ENCODE data around the gene ABCA5.
"Not testable (repeated sequence)": the region's sequence is repeated elsewhere in the genome, so short reads cannot be mapped to it uniquely, and the experiment has no call there.

The ABCA5 gene

GRCh38 chr17:69223809-69224208, 103.1 kb downstream of the ABCA5 start:
- no peak for DNase-seq

GRCh38 chr17:69222707-69223258, 104.2 kb downstream of the ABCA5 start:
- DNase-seq = no peak
- intact Hi-C loops (cut with DNase I) = no loop called here

More at GRCh38 chr17:69223809-69224208, 103.1 kb downstream of the ABCA5 start:
- intact Hi-C loops (cut with DNase I) = no loop called here

- DNase-seq = no peak
- intact Hi-C loops (cut with DNase I) = no loop called here
Observed at GRCh38 chr17:69220098-69220497, 106.8 kb downstream of the ABCA5 start.

- DNase-seq = no peak
- intact Hi-C loops (cut with DNase I) = no loop called here
Observed at GRCh38 chr17:69218986-69219385, 107.9 kb downstream of the ABCA5 start.

- intact Hi-C loops (cut with DNase I) = no loop called here
- peak in 1 of 10 donors; percentile 8 for DNase-seq
Observed at GRCh38 chr17:69213059-69213813, 113.7 kb downstream of the ABCA5 start.

GRCh38 chr17:69208640-69209039, 118.3 kb downstream of the ABCA5 start:
- DNase-seq = no peak

GRCh38 chr17:69207151-69207550, 119.8 kb downstream of the ABCA5 start:
- intact Hi-C loops (cut with DNase I) = no loop called here

More at GRCh38 chr17:69208640-69209039, 118.3 kb downstream of the ABCA5 start:
- intact Hi-C loops (cut with DNase I) = no loop called here

GRCh38 chr17:69198238-69198637, 128.7 kb downstream of the ABCA5 start:
- no peak for DNase-seq
- intact Hi-C loops (cut with DNase I) = no loop called here

More at GRCh38 chr17:69207151-69207550, 119.8 kb downstream of the ABCA5 start:
- DNase-seq = no peak

GRCh38 chr17:69196105-69196653, 130.8 kb downstream of the ABCA5 start:
- DNase-seq = peak in 2 of 10 donors; percentile 62 to 70
- intact Hi-C loops (cut with DNase I) = not testable (repeated sequence)

All from posterior cingulate gyrus (tissue), 11 donors.